Fibroblast of skin of back (primary cell): ENCODE measurements around the gene LRRC15. TPM values are rescaled to one million over a fixed set of nuclear protein-coding genes. Genes with fewer than 3 reads are reported as not detected.

Experiments
- DNase-seq: peaks from one replicate; pipeline ENCODE4 v3.0.0-alpha.2; 2013
- polyA plus RNA-seq, 2 experiments: library from polyadenylated mRNA; unstranded; fragments of 120-200 nt; gene quantifications; one replicate each; pipeline ENCODE4 v1.2.1, GENCODE V29; 2013; ENCODE audit not compliant: insufficient read length in 2 of 2

Gene LRRC15
- polyA plus RNA-seq (2013, experiment 1 of 2; ENCODE audit: insufficient read length): 0.45 TPM
- 0.67 TPM for polyA plus RNA-seq (2013, experiment 2 of 2; ENCODE audit: insufficient read length)

DNA sequence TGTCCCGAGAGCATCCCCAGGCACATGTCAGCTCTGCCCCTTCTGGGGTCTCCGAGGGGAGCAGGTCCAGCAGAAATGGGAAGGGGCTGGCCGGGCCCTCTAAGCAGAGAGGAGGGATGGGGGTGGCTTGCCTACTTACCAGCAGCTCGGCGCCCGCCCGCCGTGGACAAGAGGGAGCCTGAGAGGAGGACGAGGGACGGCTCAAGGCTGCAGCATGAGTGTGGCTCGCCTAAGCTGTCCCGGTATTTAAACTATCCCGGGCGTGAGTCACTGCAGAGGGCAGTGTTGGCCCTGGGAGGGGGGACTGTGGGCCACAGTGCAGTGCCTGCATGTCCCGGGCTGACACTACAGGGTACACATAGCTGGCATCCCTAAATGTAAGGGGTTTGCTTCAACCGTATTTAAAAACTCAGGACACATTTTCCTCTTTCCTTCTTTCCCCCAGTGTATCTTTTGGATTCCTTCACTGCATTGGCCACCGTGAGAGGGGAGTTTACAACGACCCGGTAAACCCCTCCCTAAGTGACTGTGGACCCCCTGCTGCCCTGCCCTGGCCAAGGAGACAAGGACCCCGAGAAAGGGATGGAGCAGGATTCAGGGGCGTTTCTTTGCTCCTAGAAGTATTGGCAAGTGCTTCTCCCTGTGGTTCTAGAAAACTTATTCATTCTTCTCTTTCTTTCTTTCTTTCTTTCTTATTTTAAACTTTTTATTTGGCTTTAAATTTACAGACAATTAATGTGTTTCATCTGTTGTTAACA is at the start of gene LRRC15:
Gene LRRC15 (minus strand): TSS at position 222 of the 758 bp plus-strand sequence. CDS start 8,700 bp downstream, outside the sequence.
- peak; percentile 71 for DNase-seq

DNA sequence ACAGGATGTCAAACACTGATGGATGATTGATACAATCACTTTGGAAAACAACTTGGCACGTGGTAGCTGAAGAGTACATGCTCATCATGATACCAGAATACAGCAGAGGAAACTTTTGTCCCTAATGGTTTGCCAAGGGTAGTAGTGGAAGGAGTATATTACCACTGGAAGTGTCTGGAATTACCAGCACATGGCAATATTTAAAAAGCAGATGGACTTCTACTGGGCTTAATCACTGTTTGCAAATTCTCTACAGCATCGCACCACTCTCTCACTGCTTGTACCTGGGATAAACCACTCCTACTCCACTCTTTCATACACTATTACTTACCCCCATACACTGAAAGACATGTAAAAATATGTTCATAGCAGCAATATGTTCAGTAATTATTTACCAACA is 49.1 kb upstream of the LRRC15 start:
- no peak for DNase-seq

- DNase-seq: peak; percentile 33
Measured at GRCh38 chr3:194407423-194407822, 37.9 kb upstream of the LRRC15 start.

DNA sequence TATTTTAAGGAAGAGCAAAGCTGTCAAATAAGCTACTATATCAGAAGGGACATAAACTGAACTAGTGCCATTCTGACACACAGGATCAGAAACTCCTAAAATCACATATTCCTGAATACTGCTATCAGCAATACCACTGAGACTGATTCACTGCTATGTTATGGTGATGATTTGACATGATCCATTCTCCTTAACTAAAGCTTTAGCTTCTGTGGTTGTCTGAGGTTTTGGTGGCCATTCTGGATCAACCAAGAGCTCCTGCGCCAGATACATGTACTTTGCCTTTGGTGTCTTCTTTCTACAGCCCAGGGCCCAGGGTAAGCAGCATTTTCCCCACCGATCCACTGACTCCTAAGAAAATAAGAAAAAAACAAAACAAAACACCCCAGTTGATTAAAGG is 36.2 kb upstream of the LRRC15 start:
- no peak for DNase-seq

GRCh38 chr3:194404365-194405140 is 35.0 kb upstream of the LRRC15 start:
- DNase-seq: peak; percentile 54

DNA sequence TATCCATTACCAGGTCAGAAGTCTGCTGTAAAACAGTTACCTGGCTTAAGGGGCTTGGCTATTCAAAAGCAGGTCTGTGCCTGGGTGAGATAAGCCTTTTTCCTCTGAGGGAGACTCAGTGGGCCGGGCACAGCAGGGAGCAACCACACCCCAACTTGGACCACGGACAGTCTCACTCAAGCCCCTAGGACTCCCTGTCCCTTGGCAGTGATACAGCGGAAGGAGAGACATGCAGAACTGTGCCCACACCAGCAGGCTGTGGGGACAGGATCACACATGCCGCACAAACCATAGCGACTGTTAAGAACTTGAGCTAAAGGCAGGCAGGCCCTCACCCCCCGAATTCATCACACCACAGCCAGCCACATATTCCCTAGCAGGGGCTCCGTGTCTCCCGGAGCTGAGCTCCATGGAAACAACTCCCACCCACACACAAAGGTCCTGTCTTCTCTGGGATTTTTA is 32.4 kb upstream of the LRRC15 start:
- DNase-seq: no peak

DNA sequence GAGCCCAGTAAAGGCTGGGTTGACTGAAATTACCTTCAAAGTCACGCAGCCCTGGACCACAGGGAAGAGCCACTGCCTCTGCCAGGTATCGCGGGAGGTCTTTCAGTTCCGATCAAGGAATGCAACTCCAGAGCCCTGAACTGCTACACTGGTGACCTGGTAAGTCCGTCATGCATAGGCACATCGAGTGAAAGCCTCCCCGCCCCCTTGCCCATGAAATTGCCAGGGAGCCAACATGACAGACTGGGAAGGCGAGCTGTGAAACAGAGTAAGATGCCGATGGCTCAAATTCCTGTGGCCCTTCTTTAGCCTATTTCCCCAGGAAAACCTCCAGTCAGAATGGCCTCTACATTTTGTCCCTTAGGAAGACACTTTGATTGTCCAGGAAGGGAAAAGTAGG is 31.8 kb upstream of the LRRC15 start:
- DNase-seq: no peak

DNA sequence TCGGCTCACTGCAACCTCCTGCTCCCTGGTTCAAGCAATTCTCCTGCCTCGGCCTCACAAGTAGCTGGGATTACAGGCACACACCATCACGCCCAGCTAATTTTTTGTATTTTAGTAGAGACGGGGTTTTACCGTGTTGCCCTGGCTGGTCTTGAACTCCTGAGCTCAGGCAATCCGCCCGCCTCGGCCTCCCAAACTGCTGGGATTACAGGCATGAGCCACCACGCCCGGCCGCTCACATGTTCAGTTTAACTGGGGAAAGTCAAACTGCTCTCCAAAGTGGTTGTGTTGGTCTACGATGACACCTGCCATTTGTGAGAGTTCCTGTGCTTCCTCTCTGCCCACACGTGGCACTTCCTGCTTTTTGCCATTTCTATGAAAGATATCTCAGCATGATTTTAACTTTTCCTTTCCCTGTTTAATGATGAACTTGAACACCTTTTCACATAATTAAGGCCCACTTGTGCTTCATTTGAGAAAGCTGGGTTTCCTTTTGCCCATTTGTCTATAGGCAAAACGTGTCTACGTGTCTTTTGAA is 30.4 kb upstream of the LRRC15 start:
- no peak for DNase-seq

- DNase-seq: no peak
Measured at GRCh38 chr3:194399166-194399565, 29.6 kb upstream of the LRRC15 start, which contains the start of gene GP5. GP5 (minus strand) TSS chr3:194399266; CDS start chr3:194398282, 984 bp downstream.

- peak; percentile 33 for DNase-seq
Measured at GRCh38 chr3:194397757-194398312, 28.3 kb upstream of the LRRC15 start.

GRCh38 chr3:194396859-194397756 is 27.6 kb upstream of the LRRC15 start:
- DNase-seq: no peak

- no peak for DNase-seq
Measured at GRCh38 chr3:194396539-194396858, 27.0 kb upstream of the LRRC15 start.

GRCh38 chr3:194395778-194396538 is 26.4 kb upstream of the LRRC15 start:
- no peak for DNase-seq

DNA sequence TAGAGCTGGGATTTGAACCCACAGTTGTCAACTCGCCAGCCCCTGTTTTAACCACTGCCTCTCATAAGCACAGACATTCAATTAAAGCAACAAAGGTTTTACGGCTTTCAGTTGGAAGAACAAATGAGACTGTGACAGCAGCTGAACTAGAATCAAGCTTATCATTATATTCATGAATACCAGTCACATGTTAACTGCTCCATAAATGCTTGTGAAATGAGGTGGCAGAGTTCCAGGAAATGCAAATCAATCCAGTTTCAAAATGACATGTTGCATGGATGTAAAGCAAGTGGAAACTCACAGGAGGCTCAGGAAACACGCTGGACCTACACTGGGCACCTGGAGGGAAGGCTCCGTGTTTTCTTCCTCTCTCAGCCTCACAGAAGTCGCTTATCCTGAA is 25.7 kb upstream of the LRRC15 start:
- DNase-seq: no peak

DNA sequence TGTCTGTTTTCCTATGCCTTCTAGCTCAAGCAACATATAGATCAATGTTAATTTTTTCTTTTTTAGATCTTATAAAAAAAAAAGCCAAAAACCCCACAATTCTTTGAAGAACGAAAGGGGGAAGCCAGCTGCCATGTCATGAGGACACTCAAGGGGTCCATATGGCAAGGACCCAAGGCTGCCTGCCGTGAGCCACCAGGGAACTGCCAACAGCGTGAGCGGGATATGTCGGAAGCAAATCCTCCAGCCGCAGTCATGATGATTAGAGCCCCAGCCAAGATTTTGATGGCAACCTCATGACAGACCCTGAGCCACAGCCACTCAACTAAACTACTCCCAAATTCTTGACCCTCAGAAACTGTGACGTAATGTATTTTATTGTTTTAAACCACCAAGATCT is 23.0 kb upstream of the LRRC15 start:
- DNase-seq: no peak

DNA sequence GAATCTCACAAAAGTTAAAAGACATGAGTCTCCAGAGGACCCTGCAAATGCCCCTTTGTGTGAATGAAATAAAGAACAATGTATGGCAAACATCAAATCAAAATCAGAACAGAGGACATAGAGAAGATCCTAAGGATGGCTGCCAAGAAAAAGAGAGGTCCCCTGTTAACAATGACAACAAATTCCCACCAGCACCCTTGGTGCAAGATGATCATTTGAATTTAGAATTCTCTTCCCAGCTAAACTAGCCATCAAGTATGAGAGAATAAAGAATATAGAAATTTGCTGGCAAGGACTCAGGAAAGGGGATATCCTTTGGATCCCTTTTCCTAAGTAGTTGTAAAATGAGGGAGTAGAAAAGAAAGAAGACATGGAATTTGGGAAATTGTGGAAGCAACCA is 21.3 kb upstream of the LRRC15 start:
- DNase-seq: no peak

DNA sequence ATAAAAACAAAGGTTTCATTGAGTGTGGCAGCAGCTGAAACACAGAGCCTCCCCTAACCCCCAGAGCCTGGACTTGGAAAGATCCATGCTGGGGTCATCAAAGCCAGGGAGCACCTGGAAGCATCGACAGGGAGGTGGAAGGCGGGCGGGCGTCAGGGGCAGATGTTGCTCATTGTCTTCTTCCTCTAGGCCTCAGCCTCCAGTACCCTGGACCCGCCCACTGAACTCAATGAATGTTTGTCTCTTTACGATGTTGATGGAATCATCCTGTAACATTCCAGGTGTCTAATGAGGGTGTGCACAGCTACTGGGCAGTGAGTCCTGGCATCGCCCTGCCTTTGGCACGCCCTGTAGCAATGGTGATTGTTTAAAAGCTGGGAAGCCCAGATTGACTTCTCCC is 19.7 kb upstream of the LRRC15 start:
- no peak for DNase-seq

DNA sequence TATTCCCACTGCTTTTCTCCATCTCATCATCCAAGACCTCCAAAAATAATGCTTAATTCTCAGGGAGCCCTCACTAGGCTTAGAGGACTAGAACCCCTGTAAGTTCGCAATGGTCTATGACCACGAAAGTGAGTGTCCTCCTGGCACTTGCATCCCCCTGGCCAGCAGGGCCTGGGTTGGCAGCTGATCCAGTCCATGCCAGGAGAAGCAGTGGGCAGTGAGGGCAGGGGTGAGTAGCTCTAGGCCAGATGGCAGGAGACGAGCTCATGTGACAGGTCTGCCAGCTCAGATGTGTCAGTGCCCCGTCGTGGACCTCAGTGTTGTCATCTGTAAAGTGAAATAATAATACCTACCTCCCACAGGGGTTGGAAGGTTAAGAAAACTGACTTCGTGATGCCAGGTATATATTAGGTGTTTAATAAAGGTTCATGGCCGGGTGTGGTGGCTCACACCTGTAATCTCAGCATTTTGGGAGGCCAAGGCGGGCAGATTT is 18.4 kb upstream of the LRRC15 start:
- DNase-seq: no peak

- DNase-seq: no peak
Measured at GRCh38 chr3:194387276-194387675, 17.7 kb upstream of the LRRC15 start.

GRCh38 chr3:194386648-194387047 is 17.1 kb upstream of the LRRC15 start:
- no peak for DNase-seq

DNA sequence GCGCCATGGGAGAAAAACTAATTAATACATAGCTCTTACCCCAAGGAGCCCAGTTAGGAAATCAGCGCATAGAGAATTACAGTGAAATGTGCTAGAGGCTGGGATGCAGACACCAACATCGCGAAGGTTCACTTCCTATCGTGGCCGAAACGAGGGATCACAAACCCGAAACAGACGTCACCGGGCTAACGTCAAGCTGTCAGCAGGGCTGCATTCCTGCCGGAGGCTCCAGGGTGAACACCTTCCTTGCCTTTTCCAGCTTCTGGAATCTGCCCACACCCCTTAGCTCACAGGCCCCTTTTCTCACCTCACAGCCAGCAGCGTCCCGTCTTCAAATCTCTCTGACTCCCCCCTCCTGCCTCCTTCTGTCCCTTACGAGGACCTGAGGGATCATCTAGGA is 16.5 kb upstream of the LRRC15 start:
- DNase-seq: no peak
